ENCODE results near the gene PLXNA3. TPM values are rescaled to one million over a fixed set of nuclear protein-coding genes. Genes with fewer than 3 reads are reported as not detected.

The PLXNA3 gene
- total and polyA plus RNA-seq, 3 donors from 2014 or later: 24.7 to 63.5 (median 37.3) TPM

GRCh38 chrX:154526901-154527675 lies 69.0 kb downstream of the PLXNA3 start:
- Histone ChIP-seq H3K9me3 (no peaks in the 10 kb centered on the region), H3K27ac (peak overlapping the region in 1 of 2 donors; percentile 78), H3K4me1 (no peaks in the 10 kb centered on the region), H3K27me3 (no peaks in the 10 kb centered on the region), H3K4me3 (no peak overlapping the region), H3K36me3 (ENCODE audit: low read depth, missing control alignments) (no peaks in the 10 kb centered on the region)
- intact Hi-C loops (cut with DNase I; ENCODE audit: low total_unique reads): no loop called here
- 20 to 23% methylated on average over 10 to 15 of the region's 15 CpGs for WGBS, 2 donors
- peak; percentile 86 for DNase-seq
- TF ChIP-seq POLR2A (IDR thresholded peaks at IDR 0.05): no peak
- TF ChIP-seq CTCF (IDR thresholded peaks at IDR 0.05): peak in 2 of 3 experiments; percentile 17 to 26

Small RNA genes lying within 50 kb of the gene (microRNA-seq; reads per million reads assigned to microRNA genes)
- 4.2 to 6.2 reads per million in 2 donors for gene MIR6858 (ENCODE audit: borderline number of aligned reads in 2 of 2, borderline replicate concordance in 1 of 2)

Small RNA genes lying within 50 kb of the gene (small RNA-seq; reads per million reads assigned to genes)
- gene MIR6858 (0 to 0.19 reads per million in 2 donors), gene RN7SL697P (0 reads per million in 2 donors)

Other genes with a start within 250 kb of the PLXNA3 start
- not detected for gene OPN1MW2, start 238.5 kb upstream of the PLXNA3 start, total RNA-seq
- not detected for gene OPN1MW2, start 238.5 kb upstream of the PLXNA3 start, polyA plus RNA-seq (ENCODE audit: insufficient read depth, low read depth, low replicate concordance)
- not detected for gene OPN1MW3, start 200.7 kb upstream of the PLXNA3 start, total RNA-seq
- gene OPN1MW3, start 200.7 kb upstream of the PLXNA3 start, polyA plus RNA-seq (ENCODE audit: insufficient read depth, low read depth, low replicate concordance): not detected
- 1 to 10 TPM; 4.2 to 6.4 TPM for gene TEX28, start 163.2 kb upstream of the PLXNA3 start, total RNA-seq
- gene TEX28, start 163.2 kb upstream of the PLXNA3 start, polyA plus RNA-seq (ENCODE audit: insufficient read depth, low read depth, low replicate concordance): 9.0 TPM
- gene TKTL1, start 162.5 kb upstream of the PLXNA3 start, total RNA-seq: 100 to 1,000 TPM; 224 to 268 TPM
- 233 TPM for gene TKTL1, start 162.5 kb upstream of the PLXNA3 start, polyA plus RNA-seq (ENCODE audit: insufficient read depth, low read depth, low replicate concordance)
- 100 to 1,000 TPM; 400 to 532 TPM for gene FLNA, start 83.6 kb upstream of the PLXNA3 start, total RNA-seq
- 474 TPM for gene FLNA, start 83.6 kb upstream of the PLXNA3 start, polyA plus RNA-seq (ENCODE audit: insufficient read depth, low read depth, low replicate concordance)
- gene EMD, start 79.0 kb upstream of the PLXNA3 start, total RNA-seq: 10 to 100 TPM; 65.6 to 69.6 TPM
- 74.2 TPM for gene EMD, start 79.0 kb upstream of the PLXNA3 start, polyA plus RNA-seq (ENCODE audit: insufficient read depth, low read depth, low replicate concordance)
- gene RPL10, start 59.9 kb upstream of the PLXNA3 start, total RNA-seq: 1,000 to 10,000 TPM in 1 of 2 donors, 100 to 1,000 TPM in 1; 925 to 1,913 TPM
- gene RPL10, start 59.9 kb upstream of the PLXNA3 start, polyA plus RNA-seq (ENCODE audit: insufficient read depth, low read depth, low replicate concordance): 1,423 TPM
- 10 to 100 TPM; 36.5 to 42.2 TPM for gene DNASE1L1, start 49.0 kb upstream of the PLXNA3 start, total RNA-seq
- gene DNASE1L1, start 49.0 kb upstream of the PLXNA3 start, polyA plus RNA-seq (ENCODE audit: insufficient read depth, low read depth, low replicate concordance): 18.5 TPM
- gene TAFAZZIN, start 46.7 kb upstream of the PLXNA3 start, total RNA-seq: 10 to 100 TPM; 32.1 to 48.7 TPM
- 11.8 TPM for gene TAFAZZIN, start 46.7 kb upstream of the PLXNA3 start, polyA plus RNA-seq (ENCODE audit: insufficient read depth, low read depth, low replicate concordance)
- gene ATP6AP1, start 29.6 kb upstream of the PLXNA3 start, total RNA-seq: 100 to 1,000 TPM in 1 of 2 donors, 10 to 100 TPM in 1; 95.1 to 158 TPM
- 119 TPM for gene ATP6AP1, start 29.6 kb upstream of the PLXNA3 start, polyA plus RNA-seq (ENCODE audit: insufficient read depth, low read depth, low replicate concordance)
- 100 to 1,000 TPM; 158 to 162 TPM for gene GDI1, start 21.1 kb upstream of the PLXNA3 start, total RNA-seq
- 118 TPM for gene GDI1, start 21.1 kb upstream of the PLXNA3 start, polyA plus RNA-seq (ENCODE audit: insufficient read depth, low read depth, low replicate concordance)
- 10 to 100 TPM; 38.4 to 38.5 TPM for gene FAM50A, start 14.1 kb upstream of the PLXNA3 start, total RNA-seq
- 29.6 TPM for gene FAM50A, start 14.1 kb upstream of the PLXNA3 start, polyA plus RNA-seq (ENCODE audit: insufficient read depth, low read depth, low replicate concordance)
- 10 to 100 TPM; 29.1 to 30.9 TPM for gene LAGE3, start 21.0 kb downstream of the PLXNA3 start, total RNA-seq
- 12.4 TPM for gene LAGE3, start 21.0 kb downstream of the PLXNA3 start, polyA plus RNA-seq (ENCODE audit: insufficient read depth, low read depth, low replicate concordance)
- gene UBL4A, start 28.3 kb downstream of the PLXNA3 start, total RNA-seq: 10 to 100 TPM; 16.8 to 18.9 TPM
- 13.3 TPM for gene UBL4A, start 28.3 kb downstream of the PLXNA3 start, polyA plus RNA-seq (ENCODE audit: insufficient read depth, low read depth, low replicate concordance)
- 10 to 100 TPM; 25.0 to 26.5 TPM for gene SLC10A3, start 32.3 kb downstream of the PLXNA3 start, total RNA-seq
- gene SLC10A3, start 32.3 kb downstream of the PLXNA3 start, polyA plus RNA-seq (ENCODE audit: insufficient read depth, low read depth, low replicate concordance): 22.4 TPM
- 10 to 100 TPM; 24.7 to 41.1 TPM for gene FAM3A, start 58.0 kb downstream of the PLXNA3 start, total RNA-seq
- 24.0 TPM for gene FAM3A, start 58.0 kb downstream of the PLXNA3 start, polyA plus RNA-seq (ENCODE audit: insufficient read depth, low read depth, low replicate concordance)
- 100 to 1,000 TPM; 263 to 419 TPM for gene G6PD, start 88.6 kb downstream of the PLXNA3 start, total RNA-seq
- 206 TPM for gene G6PD, start 88.6 kb downstream of the PLXNA3 start, polyA plus RNA-seq (ENCODE audit: insufficient read depth, low read depth, low replicate concordance)
- 10 to 100 TPM; 28.1 to 38.7 TPM for gene IKBKG, start 89.3 kb downstream of the PLXNA3 start, total RNA-seq
- 27.9 TPM for gene IKBKG, start 89.3 kb downstream of the PLXNA3 start, polyA plus RNA-seq (ENCODE audit: insufficient read depth, low read depth, low replicate concordance)
- 10 to 100 TPM; 14.7 to 18.1 TPM for gene CTAG1A, start 126.9 kb downstream of the PLXNA3 start, total RNA-seq
- gene CTAG1A, start 126.9 kb downstream of the PLXNA3 start, polyA plus RNA-seq (ENCODE audit: insufficient read depth, low read depth, low replicate concordance): 7.1 TPM
- gene CTAG1B, start 161.0 kb downstream of the PLXNA3 start, total RNA-seq: 10 to 100 TPM; 18.0 to 20.3 TPM
- 7.1 TPM for gene CTAG1B, start 161.0 kb downstream of the PLXNA3 start, polyA plus RNA-seq (ENCODE audit: insufficient read depth, low read depth, low replicate concordance)
- 10 to 100 TPM; 17.3 to 27.6 TPM for gene CTAG2, start 195.3 kb downstream of the PLXNA3 start, total RNA-seq
- gene CTAG2, start 195.3 kb downstream of the PLXNA3 start, polyA plus RNA-seq (ENCODE audit: insufficient read depth, low read depth, low replicate concordance): 8.4 TPM